ENCODE results near the gene AFF2. TPM values are rescaled to one million over a fixed set of nuclear protein-coding genes. Genes with fewer than 3 reads are reported as not detected.

Gene AFF2
- total and polyA plus RNA-seq, 3 donors from 2014 or later, result 4.7 to 28.1 (median 21.3) TPM

DNA sequence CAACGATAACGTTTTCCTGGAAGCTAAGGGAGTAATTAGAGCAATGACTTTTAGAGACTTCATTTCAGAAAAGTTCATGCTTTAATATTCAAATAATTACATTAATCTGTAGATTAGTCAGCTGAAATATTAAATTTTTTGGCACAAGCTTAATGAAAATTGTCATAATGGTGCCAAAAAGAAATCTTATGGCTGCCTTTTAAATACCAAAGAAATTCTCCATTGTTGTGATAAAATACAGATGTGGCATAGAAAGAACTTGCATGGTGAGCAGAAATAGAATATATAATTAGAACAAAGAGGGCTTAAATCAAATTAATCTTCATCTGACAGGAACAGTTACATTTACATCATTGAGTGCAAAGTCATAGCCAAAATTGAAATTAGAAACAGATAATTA, 263.5 kb downstream of the AFF2 start:
- Histone ChIP-seq H3K27ac (no peak overlapping the region), H3K4me1 (no peaks in the 10 kb centered on the region), H3K9me3 (no peaks in the 10 kb centered on the region), H3K27me3 (no peaks in the 10 kb centered on the region), H3K36me3 (ENCODE audit: low read depth, missing control alignments) (no peaks in the 10 kb centered on the region), H3K4me3 (no peak overlapping the region)
- intact Hi-C loops (cut with DNase I; ENCODE audit: low total_unique reads), result no loop called here
- no peak for TF ChIP-seq POLR2A (IDR thresholded peaks at IDR 0.05)
- no peak for TF ChIP-seq CTCF (IDR thresholded peaks at IDR 0.05)
- no peak for DNase-seq
- WGBS, 2 donors, result 50 to 63% methylated on average over 2 of the region's 2 CpGs

- WGBS, 2 donors, result 92% methylated on average over 3 of the region's 3 CpGs
- intact Hi-C loops (cut with DNase I; ENCODE audit: low total_unique reads), result no loop called here
- no peaks in the 10 kb centered on the region for H3K36me3 ChIP-seq (ENCODE audit: low read depth, missing control alignments)
- H3K27ac ChIP-seq, result no peak overlapping the region
- no peak for TF ChIP-seq POLR2A (IDR thresholded peaks at IDR 0.05)
- no peak overlapping the region for H3K4me3 ChIP-seq
- no peaks in the 10 kb centered on the region for H3K4me1 ChIP-seq
- no peak for DNase-seq
- no peaks in the 10 kb centered on the region for H3K9me3 ChIP-seq
- H3K27me3 ChIP-seq, result no peaks in the 10 kb centered on the region
Measured at GRCh38 chrX:148768296-148768695, 267.9 kb downstream of the AFF2 start.

DNA sequence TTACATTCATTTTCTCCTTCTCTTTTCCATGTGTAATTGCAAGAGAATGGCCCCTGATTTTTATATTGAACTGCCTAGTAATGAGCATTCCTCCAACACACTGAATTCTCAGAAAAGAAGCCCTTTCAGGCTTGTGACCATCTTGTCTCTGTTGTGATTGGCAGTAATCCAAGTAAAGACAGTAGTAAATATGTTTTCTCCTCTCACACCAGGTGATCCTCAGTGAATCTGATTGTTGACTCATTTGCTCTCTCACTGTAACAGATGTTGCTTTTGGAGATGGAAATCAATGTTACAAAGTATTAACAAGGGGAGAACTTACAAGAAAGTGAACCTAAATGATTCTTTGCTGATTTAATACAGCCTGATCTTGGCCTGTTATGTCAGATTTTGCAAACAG, 271.0 kb downstream of the AFF2 start:
- Histone ChIP-seq H3K4me3 (no peak overlapping the region), H3K36me3 (ENCODE audit: low read depth, missing control alignments) (no peaks in the 10 kb centered on the region), H3K27ac (no peak overlapping the region), H3K9me3 (no peaks in the 10 kb centered on the region), H3K27me3 (no peaks in the 10 kb centered on the region), H3K4me1 (no peaks in the 10 kb centered on the region)
- no peak for TF ChIP-seq POLR2A (IDR thresholded peaks at IDR 0.05)
- no peak for TF ChIP-seq CTCF (IDR thresholded peaks at IDR 0.05)
- intact Hi-C loops (cut with DNase I; ENCODE audit: low total_unique reads), result no loop called here
- no peak for DNase-seq

DNA sequence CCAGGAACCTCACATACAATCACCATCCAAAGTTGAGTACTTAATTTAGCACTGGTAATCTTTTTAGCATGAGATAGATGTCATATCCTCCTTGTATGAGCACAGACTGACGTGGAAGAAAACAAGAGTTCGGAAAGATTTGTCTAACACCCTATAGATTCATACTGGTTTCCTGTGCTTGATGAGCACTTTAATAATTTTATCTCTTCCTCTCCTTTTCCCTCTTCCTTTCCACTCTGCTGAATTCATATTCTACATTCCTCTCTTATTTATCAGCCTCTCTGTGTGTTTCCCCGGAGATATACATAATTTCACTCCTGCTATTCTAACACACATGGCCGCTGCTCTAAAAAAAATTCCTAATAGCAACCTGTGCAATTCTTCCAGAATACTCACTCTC, 273.9 kb downstream of the AFF2 start:
- Histone ChIP-seq H3K4me3 (no peak overlapping the region), H3K27me3 (no peaks in the 10 kb centered on the region), H3K9me3 (no peaks in the 10 kb centered on the region), H3K4me1 (no peaks in the 10 kb centered on the region), H3K27ac (no peak overlapping the region), H3K36me3 (ENCODE audit: low read depth, missing control alignments) (no peaks in the 10 kb centered on the region)
- no peak for DNase-seq
- intact Hi-C loops (cut with DNase I; ENCODE audit: low total_unique reads), result no loop called here
- 83 to 88% methylated on average over 4 of the region's 4 CpGs for WGBS, 2 donors
- TF ChIP-seq CTCF (IDR thresholded peaks at IDR 0.05), result no peak
- TF ChIP-seq POLR2A (IDR thresholded peaks at IDR 0.05), result no peak

DNA sequence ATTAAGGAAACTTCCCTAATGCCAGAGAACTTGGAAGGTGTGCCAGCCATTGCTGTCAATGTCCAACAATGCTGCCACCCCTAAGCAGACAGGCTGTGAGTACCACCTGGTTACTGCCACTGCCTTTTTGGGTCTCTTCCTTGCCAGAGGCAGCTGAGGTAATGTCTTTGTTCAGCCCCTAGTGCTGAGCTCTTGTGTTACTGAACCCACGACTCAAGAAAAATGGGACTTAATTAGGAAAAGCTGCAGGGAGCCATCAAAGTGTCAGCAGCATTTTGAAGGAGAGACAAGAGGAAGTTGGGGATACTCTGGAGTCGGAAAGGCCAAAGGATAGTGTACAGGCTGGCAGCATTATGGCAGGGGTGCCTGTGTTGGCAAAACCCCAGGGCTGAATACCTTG, 283.7 kb downstream of the AFF2 start:
- TF ChIP-seq CTCF (IDR thresholded peaks at IDR 0.05), result no peak
- TF ChIP-seq POLR2A (IDR thresholded peaks at IDR 0.05), result no peak
- no peaks in the 10 kb centered on the region for H3K9me3 ChIP-seq
- intact Hi-C loops (cut with DNase I; ENCODE audit: low total_unique reads), result no loop called here
- H3K4me1 ChIP-seq, result no peaks in the 10 kb centered on the region
- no peak overlapping the region for H3K27ac ChIP-seq
- no peaks in the 10 kb centered on the region for H3K36me3 ChIP-seq (ENCODE audit: low read depth, missing control alignments)
- DNase-seq, result no peak
- H3K27me3 ChIP-seq, result no peaks in the 10 kb centered on the region
- 80 to 91% methylated on average over 1 to 2 of the region's 2 CpGs for WGBS, 2 donors
- H3K4me3 ChIP-seq, result no peak overlapping the region

Data from testis (tissue), 3 donors.